Osteocyte (in vitro differentiated cells): Measurements from ENCODE around the gene MYH13. TPM values are rescaled to one million over a fixed set of nuclear protein-coding genes. Genes with fewer than 3 reads are reported as not detected.

Experiments
- DNase-seq: peaks from one replicate; pipeline ENCODE4 v3.0.0; 2021; ENCODE audit warnings: mixed read lengths; ENCODE audit not compliant: unreplicated experiment; ENCODE audit errors: extremely low spot score
- H3K27ac Mint-ChIP-seq: one replicate; pipeline ENCODE4 v1.8.0; 2021; ENCODE audit warnings: mild to moderate bottlenecking, mixed read lengths; ENCODE audit not compliant: unreplicated experiment
- H3K27me3 Mint-ChIP-seq: one replicate; pipeline ENCODE4 v1.8.0; 2021; ENCODE audit warnings: mixed read lengths; ENCODE audit not compliant: unreplicated experiment
- H3K36me3 Mint-ChIP-seq: one replicate; pipeline ENCODE4 v1.8.0; 2021; ENCODE audit warnings: mixed read lengths; ENCODE audit not compliant: unreplicated experiment
- H3K4me1 Mint-ChIP-seq: one replicate; pipeline ENCODE4 v1.8.0; 2021; ENCODE audit warnings: mixed read lengths; ENCODE audit not compliant: unreplicated experiment
- H3K4me3 Mint-ChIP-seq: one replicate; pipeline ENCODE4 v1.8.0; 2021; ENCODE audit warnings: mild to moderate bottlenecking, moderate library complexity, mixed read lengths; ENCODE audit not compliant: unreplicated experiment
- H3K9me3 Mint-ChIP-seq: one replicate; pipeline ENCODE4 v1.8.0; 2021; ENCODE audit warnings: mixed read lengths; ENCODE audit not compliant: unreplicated experiment
- total RNA-seq: library from RNA; stranded (reverse); gene quantifications from 2 replicates; pipeline ENCODE4 v1.2.1, GENCODE V29; 2021
- TF ChIP-seq, protein P1 (sequence below): fragments of 200-600 bp; sonication (generic); IDR thresholded peaks from 2 replicates; pipeline ENCODE4 v1.5.0; 2021; ENCODE audit warnings: antibody characterized with exemption, mild to moderate bottlenecking, moderate library complexity

MYH13 gene
- total RNA-seq, 1 donor from 2014 or later = not detected

DNA sequence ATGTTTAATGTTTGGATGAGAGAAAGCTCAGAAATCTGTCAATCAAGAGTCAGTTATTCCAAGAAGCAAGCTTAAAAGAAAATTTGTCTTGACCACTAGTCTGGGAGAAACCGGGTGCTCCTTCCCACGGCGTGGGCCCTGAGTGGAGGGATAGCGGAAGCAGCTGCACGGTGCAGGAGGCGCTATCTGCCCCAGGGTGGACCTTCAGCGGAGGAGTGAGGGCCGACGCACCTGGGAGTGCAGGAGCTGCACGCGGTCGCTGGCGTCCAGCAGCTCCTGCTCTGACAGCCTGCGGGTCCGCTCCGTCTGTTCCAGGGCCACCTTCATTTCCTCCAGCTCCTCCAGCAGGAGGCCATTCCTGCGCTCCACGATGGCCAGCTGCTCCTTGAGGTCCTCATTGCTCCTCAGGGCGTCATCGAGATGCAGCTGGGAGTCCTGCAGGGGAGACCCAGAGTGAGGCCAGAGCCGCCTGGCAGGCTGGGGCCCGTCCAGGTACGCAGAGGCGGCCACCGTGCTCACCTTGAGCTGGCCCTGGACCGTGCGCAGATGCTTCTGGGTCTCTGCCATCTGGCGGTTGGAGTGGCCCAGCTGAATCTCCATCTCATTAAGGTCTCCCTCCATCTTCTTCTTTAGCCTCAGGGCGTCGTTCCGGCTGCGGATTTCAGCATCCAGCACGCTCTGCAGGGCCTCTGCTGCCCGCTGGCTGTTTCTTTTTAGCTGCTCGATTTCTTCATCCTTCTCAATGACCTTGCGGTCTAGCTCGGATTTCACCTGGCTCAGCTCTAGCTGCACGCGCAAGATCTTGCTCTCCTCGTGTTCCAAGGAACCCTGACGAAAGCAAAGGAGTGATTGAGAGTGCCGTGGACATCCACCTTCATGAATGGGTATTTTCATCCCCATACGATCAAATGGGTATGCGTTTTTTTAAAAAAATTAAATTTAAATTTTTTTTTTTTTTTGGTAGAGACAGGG, 63.5 kb downstream of the MYH13 start:
- no peak overlapping the region for H3K4me3 Mint-ChIP-seq
- TF ChIP-seq, protein P1, sequence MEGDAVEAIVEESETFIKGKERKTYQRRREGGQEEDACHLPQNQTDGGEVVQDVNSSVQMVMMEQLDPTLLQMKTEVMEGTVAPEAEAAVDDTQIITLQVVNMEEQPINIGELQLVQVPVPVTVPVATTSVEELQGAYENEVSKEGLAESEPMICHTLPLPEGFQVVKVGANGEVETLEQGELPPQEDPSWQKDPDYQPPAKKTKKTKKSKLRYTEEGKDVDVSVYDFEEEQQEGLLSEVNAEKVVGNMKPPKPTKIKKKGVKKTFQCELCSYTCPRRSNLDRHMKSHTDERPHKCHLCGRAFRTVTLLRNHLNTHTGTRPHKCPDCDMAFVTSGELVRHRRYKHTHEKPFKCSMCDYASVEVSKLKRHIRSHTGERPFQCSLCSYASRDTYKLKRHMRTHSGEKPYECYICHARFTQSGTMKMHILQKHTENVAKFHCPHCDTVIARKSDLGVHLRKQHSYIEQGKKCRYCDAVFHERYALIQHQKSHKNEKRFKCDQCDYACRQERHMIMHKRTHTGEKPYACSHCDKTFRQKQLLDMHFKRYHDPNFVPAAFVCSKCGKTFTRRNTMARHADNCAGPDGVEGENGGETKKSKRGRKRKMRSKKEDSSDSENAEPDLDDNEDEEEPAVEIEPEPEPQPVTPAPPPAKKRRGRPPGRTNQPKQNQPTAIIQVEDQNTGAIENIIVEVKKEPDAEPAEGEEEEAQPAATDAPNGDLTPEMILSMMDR = no peak
- H3K27ac Mint-ChIP-seq = no peak overlapping the region
- H3K36me3 Mint-ChIP-seq = no peaks in the 10 kb centered on the region
- no peak for DNase-seq
- no peaks in the 10 kb centered on the region for H3K27me3 Mint-ChIP-seq
- peaks cover 3% of the 10 kb centered on the region for H3K9me3 Mint-ChIP-seq
- H3K4me1 Mint-ChIP-seq = no peaks in the 10 kb centered on the region

DNA sequence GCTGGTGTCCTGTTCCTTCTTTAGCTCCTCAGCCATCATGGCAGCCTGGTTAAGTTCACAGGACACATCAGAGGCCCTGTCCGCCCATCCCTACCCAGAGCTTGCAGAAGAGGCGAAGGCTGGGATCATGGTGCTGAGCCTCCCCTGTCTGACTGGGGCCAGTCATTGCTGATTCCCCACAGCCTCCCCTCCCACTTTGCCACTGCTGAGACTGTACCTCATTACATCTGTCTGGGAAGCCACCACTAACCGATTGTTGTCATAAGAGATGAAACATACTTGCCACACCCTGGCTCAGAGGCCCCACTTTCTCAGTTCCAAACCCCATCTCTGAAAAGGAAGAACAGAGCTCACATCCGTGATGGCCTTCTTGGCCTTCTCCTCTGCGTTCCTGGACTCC, 66.2 kb downstream of the MYH13 start:
- TF ChIP-seq, protein P1 = no peak
- DNase-seq = no peak
- no peaks in the 10 kb centered on the region for H3K4me1 Mint-ChIP-seq
- peaks cover 3% of the 10 kb centered on the region for H3K9me3 Mint-ChIP-seq
- no peaks in the 10 kb centered on the region for H3K27me3 Mint-ChIP-seq
- no peak overlapping the region for H3K4me3 Mint-ChIP-seq
- no peaks in the 10 kb centered on the region for H3K36me3 Mint-ChIP-seq
- no peak overlapping the region for H3K27ac Mint-ChIP-seq

DNA sequence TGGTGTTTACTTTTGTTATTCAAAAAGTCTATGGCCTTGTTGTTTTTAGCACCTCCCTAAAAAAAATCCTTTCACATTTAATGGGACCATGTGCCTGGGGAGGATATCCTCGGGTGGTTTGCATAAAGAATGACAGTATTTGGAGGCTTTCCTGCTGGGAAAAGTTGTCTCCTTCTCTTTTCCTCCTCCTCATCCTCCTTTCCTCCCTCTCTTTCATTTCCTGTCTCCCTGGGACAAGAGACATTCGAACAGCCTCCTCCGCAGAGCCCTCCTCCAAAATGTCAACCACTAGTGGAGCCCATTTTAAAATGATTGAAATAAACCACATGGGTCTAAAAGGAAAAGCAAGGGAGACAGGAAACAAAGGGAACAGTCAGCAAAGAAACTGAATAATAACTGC, 67.4 kb downstream of the MYH13 start:
- Mint-ChIP-seq H3K36me3 (no peaks in the 10 kb centered on the region), H3K27ac (no peak overlapping the region), H3K4me1 (no peaks in the 10 kb centered on the region), H3K27me3 (no peaks in the 10 kb centered on the region), H3K9me3 (peaks cover 6% of the 10 kb centered on the region), H3K4me3 (no peak overlapping the region)
- peak; percentile 15 for DNase-seq
- TF ChIP-seq, protein P1 = no peak

DNA sequence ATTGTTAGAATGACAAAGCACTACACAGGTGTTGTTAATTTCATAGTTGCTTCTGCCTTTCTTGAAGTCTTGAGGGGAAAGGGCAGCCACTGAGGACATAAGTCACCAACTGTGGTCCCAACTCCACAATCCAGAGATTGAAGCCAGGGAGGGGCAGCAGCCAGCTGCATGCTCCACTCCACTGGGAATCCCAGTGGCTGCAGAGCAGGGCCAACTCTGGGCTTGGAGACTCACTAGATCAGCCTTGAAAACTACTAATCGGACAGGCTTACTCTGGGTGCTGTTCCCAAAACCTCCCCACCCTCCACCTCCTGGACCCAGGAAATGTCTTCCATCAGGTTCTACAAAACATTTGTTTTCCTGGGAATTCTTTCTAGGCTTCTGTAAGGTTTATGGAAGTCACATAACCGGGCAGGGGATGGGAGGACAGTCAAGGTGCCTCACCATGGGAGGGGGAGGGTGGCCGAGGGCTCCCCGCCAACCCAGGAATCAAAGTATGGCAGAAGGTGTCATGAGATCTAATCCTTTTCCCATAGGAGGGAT, 68.0 kb downstream of the MYH13 start:
- peaks cover 7% of the 10 kb centered on the region for H3K9me3 Mint-ChIP-seq
- H3K36me3 Mint-ChIP-seq = no peaks in the 10 kb centered on the region
- no peak overlapping the region for H3K4me3 Mint-ChIP-seq
- TF ChIP-seq, protein P1 = no peak
- DNase-seq = peak; percentile 72
- H3K27me3 Mint-ChIP-seq = no peaks in the 10 kb centered on the region
- H3K4me1 Mint-ChIP-seq = no peaks in the 10 kb centered on the region
- no peak overlapping the region for H3K27ac Mint-ChIP-seq

DNA sequence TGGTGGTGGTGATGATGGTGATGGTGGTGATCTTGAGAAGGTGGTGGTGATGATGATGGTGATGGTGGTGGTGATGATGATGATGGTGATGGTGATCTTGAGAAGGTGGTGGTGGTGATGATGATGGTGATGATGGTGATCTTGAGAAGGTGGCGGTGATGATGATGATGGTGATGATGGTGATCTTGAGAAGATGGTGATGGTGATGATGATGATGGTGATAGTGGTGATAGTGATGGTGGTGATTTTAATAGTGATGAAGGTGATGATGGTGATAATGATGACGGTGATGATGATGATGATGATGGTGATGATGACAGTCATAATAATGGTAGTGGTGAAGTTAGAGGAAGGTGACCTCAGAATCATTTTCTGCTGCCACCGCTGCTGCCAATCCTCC, 75.1 kb downstream of the MYH13 start:
- TF ChIP-seq, protein P1 = no peak
- Mint-ChIP-seq H3K4me1 (no peaks in the 10 kb centered on the region), H3K4me3 (no peak overlapping the region), H3K36me3 (no peaks in the 10 kb centered on the region), H3K27ac (no peak overlapping the region), H3K9me3 (peaks cover 7% of the 10 kb centered on the region), H3K27me3 (no peaks in the 10 kb centered on the region)
- peak; percentile 6 for DNase-seq
